Kasumi-1 (cell line): ENCODE data around the gene PDPK1.

Experiments
- DNase-seq, 2 experiments: peaks; one replicate each; lab custom pipeline; 2025; lab: John Stamatoyannopoulos, UW

PDPK1 gene

GRCh38 chr16:2537451-2538379 is at the start of gene PDPK1:
Gene PDPK1 (plus strand): TSS chr16:2538021. CDS start chr16:2538113, 92 bp downstream.
- DNase-seq = peak; percentile 48 to 67

GRCh38 chr16:2489581-2489980 is 48.2 kb upstream of the PDPK1 start:
- no peak for DNase-seq

GRCh38 chr16:2490190-2491105 is 47.4 kb upstream of the PDPK1 start:
- no peak for DNase-seq

- no peak for DNase-seq
Measured at GRCh38 chr16:2492292-2492691, 45.5 kb upstream of the PDPK1 start.

GRCh38 chr16:2493605-2494004 is 44.2 kb upstream of the PDPK1 start:
- DNase-seq = no peak

- DNase-seq = no peak
Measured at GRCh38 chr16:2494616-2495015, 43.2 kb upstream of the PDPK1 start.

- DNase-seq = no peak
Measured at GRCh38 chr16:2495041-2495440, 42.8 kb upstream of the PDPK1 start.

GRCh38 chr16:2496223-2497115 is 41.4 kb upstream of the PDPK1 start:
- no peak for DNase-seq

GRCh38 chr16:2497116-2497630 is 40.6 kb upstream of the PDPK1 start:
- no peak for DNase-seq

- no peak for DNase-seq
Measured at GRCh38 chr16:2497695-2498484, 39.9 kb upstream of the PDPK1 start.

- DNase-seq = no peak
Measured at GRCh38 chr16:2498531-2499253, 39.1 kb upstream of the PDPK1 start.

GRCh38 chr16:2499454-2499853 is 38.4 kb upstream of the PDPK1 start:
- DNase-seq = no peak

- DNase-seq = no peak
Measured at GRCh38 chr16:2499890-2500429, 37.9 kb upstream of the PDPK1 start.

- DNase-seq = no peak
Measured at GRCh38 chr16:2500430-2500917, 37.3 kb upstream of the PDPK1 start.

GRCh38 chr16:2500918-2501750 is 36.7 kb upstream of the PDPK1 start:
- peak; percentile 35 to 55 for DNase-seq

GRCh38 chr16:2501946-2502895 is 35.6 kb upstream of the PDPK1 start:
- DNase-seq = no peak

- no peak for DNase-seq
Measured at GRCh38 chr16:2505695-2506094, 32.1 kb upstream of the PDPK1 start.
